HepG2 (cell line): ENCODE data around the gene PACS1.

ENCODE experiments used
- ASH2L ChIP-seq: fragments of 300-600, 200-600 bp; sonication (generic); IDR thresholded peaks from 2 replicates; pipeline ENCODE4 v1.7.0; 2017; ENCODE audit warnings: low read depth, mild to moderate bottlenecking, moderate library complexity, mixed read lengths, low read length; ENCODE audit not compliant: insufficient read length
- ATF4 ChIP-seq, 2 experiments: fragments of 450-650 bp in 1 of 2; sonication (generic) in 1 of 2; formaldehyde crosslinking; IDR thresholded peaks; 2 replicates each; pipeline versions ENCODE4 v1.5.0 to v1.8.0; 2020 to 2022; ENCODE audit warnings: mild to moderate bottlenecking in 1 of 2, missing genetic modification reagents in 1 of 2
- CTCF ChIP-seq: sonication (generic); formaldehyde crosslinking; IDR thresholded peaks from 2 replicates; pipeline ENCODE4 v1.5.0; 2020; ENCODE audit warnings: mild to moderate bottlenecking, missing genetic modification reagents, moderate library complexity
- EZH2 ChIP-seq: conservative IDR thresholded peaks from 2 replicates; pipeline ENCODE4 v1.6.1; 2012; ENCODE audit warnings: mild to moderate bottlenecking, low read depth, low read length, moderate library complexity
- GATAD2A ChIP-seq: IDR thresholded peaks from 2 replicates; pipeline ENCODE4 v1.6.1; 2016
- MAFF ChIP-seq: IDR thresholded peaks from 2 replicates; pipeline ENCODE4 v1.6.1; 2011; ENCODE audit warnings: low read depth, low read length, improper control_type of control experiment
- MAX ChIP-seq: IDR thresholded peaks from 2 replicates; pipeline ENCODE4 v1.6.1; 2012; ENCODE audit warnings: inconsistent platforms
- POLR2A ChIP-seq, 2 experiments: IDR thresholded peaks; 2 replicates each; pipeline ENCODE4 v1.6.1; 2011; ENCODE audit warnings: low read depth in 2 of 2, low read length in 2 of 2, mild to moderate bottlenecking in 1 of 2, moderate library complexity in 1 of 2; ENCODE audit not compliant: insufficient read depth in 1 of 2
- POLR2AphosphoS5 ChIP-seq: IDR thresholded peaks from 2 replicates; pipeline ENCODE4 v1.6.1; 2012; ENCODE audit warnings: low read depth, low read length
- RBM22 ChIP-seq: fragments of 200-400 bp; formaldehyde crosslinking; optimal IDR thresholded peaks from 2 replicates; pipeline ENCODE3; 2017; ENCODE audit warnings: mild to moderate bottlenecking, low read length, moderate library complexity
- RFX5 ChIP-seq: IDR thresholded peaks from 2 replicates; pipeline ENCODE4 v1.6.1; 2011; ENCODE audit warnings: low read depth, low read length, improper control_type of control experiment
- RNF2 ChIP-seq: fragments of 450-650 bp; conservative IDR thresholded peaks from 2 replicates; pipeline ENCODE4 v1.6.1; 2016; ENCODE audit warnings: low read depth
- ZBTB37 ChIP-seq: sonication (generic); formaldehyde crosslinking; IDR thresholded peaks from 2 replicates; pipeline ENCODE4 v1.4.0; 2020; ENCODE audit warnings: mild to moderate bottlenecking, missing genetic modification reagents

GRCh38 chr11:66274219-66274618 lies 204.1 kb downstream of the PACS1 start:
- TF ChIP-seq POLR2A (IDR thresholded peaks at IDR 0.05; ENCODE audit: insufficient read depth in 1 of 2, low read depth in 2 of 2, low read length in 2 of 2), result no peak
- TF ChIP-seq RNF2, result no peak
- TF ChIP-seq GATAD2A (CRISPR knock-in tag), result no peak
- no peak for TF ChIP-seq ASH2L
- TF ChIP-seq CTCF, result no peak
- TF ChIP-seq RBM22, result no peak
- no peak for TF ChIP-seq ZBTB37 (CRISPR knock-in tag)
- TF ChIP-seq EZH2, result no peak
- TF ChIP-seq MAX, result no peak
- TF ChIP-seq RFX5, result no peak
- TF ChIP-seq ATF4 (CRISPR knock-in tag; IDR thresholded peaks at IDR 0.05), result no peak
- no peak for TF ChIP-seq MAFF
- no peak for TF ChIP-seq POLR2AphosphoS5
